GM12875 (cell line): ENCODE data around the gene MYO5B.

ENCODE experiments used
- H3K4me3 ChIP-seq: one replicate; pipeline ENCODE4 v1.5.1; 2011; ENCODE audit warnings: low read depth, low read length, control low read depth
- CTCF ChIP-seq: IDR thresholded peaks from 2 replicates; pipeline ENCODE4 v1.5.1; 2011; ENCODE audit warnings: low read depth, mild to moderate bottlenecking, control low read depth, inconsistent platforms, low read length, moderate library complexity, borderline replicate concordance; ENCODE audit not compliant: insufficient read depth

MYO5B gene

DNA sequence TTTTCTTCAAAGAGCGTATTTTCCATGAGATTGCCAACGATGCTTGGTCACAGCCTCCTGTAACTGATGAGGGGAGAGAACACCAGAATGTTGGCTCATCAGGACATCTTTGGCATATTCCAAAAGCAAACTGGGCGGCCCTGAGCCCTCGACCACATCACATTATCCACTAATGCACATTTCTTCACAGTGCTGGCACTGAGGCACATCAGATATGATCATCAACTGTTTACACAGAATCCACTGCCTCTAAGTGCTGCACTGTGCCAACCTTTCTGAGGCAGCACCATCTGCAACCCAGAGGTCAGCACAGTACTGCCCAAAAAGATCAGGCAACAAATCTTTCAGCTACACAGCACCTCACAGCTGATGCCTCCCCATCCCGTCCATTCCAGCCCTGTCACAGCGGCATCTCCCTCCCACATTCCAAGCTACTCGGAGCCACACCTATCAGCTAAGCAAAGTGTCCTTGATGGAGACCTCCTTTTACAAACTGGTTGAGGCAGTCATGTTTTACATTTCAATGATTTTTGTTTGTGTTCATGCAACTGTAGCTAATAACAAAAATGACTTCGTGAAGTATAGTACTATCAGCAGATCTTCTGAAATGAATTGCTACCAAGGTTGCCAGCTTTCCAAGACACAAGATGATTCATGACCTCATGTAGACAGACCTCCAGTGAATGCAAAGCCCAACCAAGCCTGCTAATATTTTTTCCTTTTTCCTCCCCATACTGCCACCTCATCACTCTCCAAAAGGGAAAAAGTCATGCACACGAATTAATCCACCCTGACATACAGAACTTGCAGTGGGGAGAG, 32.3 kb downstream of the MYO5B start:
- TF ChIP-seq CTCF = no peak
- no peak overlapping the region for H3K4me3 ChIP-seq

GRCh38 chr18:50161597-50162205, 33.2 kb downstream of the MYO5B start:
- no peak overlapping the region for H3K4me3 ChIP-seq
- TF ChIP-seq CTCF = no peak

- TF ChIP-seq CTCF = no peak
- no peak overlapping the region for H3K4me3 ChIP-seq
Measured at GRCh38 chr18:50159654-50160046, 35.3 kb downstream of the MYO5B start.

GRCh38 chr18:50158866-50159653, 35.9 kb downstream of the MYO5B start:
- H3K4me3 ChIP-seq = no peak overlapping the region
- TF ChIP-seq CTCF = no peak

DNA sequence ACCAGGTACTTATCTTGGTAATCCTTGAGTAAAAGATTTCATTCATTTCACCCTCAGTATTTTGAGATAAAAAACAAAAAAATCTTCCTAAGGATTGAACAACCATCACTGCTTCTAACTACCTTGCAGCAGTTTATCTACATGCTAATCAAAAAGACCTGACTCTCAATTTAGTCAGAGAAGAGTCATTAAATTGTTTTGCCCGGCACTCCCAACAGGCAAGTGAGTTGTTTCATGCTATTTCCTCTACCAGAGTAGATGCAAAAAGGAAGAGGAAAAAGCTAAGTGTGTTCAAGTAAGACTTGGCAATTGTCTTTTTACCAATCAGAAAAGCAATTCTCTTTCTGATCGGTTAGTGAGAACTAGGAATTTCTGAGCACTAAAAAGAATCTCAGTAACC, 39.5 kb downstream of the MYO5B start:
- no peak for TF ChIP-seq CTCF

DNA sequence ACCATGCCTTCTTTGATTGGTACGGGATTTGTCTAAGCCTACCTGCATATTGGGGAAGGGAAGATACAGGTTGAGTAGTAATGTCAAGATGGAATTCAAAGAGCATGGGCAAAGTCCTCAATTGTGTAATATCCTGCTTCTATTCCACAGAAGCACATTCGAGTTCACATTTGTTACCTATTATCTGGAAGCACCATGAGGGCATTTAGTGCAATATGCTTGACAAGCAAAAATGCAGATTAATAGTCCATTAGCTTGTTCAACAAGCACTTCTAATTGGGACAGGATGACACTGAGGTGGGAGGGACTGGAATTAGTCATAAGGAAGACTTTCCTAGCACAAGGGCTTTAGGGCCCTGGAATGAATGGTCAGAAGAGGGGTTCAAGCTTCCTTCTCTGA, 40.5 kb downstream of the MYO5B start:
- no peak overlapping the region for H3K4me3 ChIP-seq
- no peak for TF ChIP-seq CTCF

More for the DNA sequence above, 39.5 kb downstream of the MYO5B start:
- no peak overlapping the region for H3K4me3 ChIP-seq
